ENCODE results near the gene MYCBPAP.

DNA sequence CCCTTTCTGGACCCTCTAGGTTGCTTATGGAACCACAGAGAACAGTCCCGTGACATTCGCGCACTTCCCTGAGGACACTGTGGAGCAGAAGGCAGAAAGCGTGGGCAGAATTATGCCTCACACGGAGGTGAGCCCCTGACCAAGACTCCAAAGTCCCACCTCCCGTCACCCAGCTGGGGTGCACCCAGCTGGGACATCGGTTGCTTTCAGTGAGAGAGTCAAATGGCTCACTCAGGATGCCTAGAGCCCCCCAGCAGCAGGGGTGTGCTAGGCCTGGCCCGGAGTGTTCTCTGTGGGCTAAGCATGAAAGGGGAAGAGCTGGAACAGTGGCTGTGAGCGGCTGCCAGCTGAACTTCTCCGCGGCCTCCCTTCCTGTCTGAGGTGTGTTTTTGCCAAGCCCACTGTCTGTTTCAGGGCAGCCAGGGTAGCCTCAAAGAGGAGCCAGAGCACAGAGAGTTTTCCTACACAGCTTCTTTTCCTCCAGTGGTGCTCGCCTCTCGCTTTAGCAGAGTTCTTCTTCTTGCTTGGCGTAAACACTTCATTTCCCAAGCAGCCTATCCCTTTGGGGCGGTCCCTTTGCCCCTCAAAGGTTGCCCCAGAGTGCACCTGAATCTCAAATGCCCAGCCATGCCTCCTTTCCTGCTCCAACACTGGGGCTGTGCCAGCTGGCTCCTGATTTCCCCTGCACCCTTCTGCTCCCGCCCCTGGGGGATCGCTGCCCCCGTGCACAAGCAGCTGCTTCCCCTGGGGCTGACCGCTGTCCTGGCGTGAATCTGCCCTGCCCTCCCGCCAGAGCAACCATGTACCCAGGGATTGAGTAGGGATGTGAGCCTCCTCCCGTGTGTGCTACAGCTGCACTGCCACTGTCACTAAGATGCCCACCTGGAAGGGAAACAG lies 37.0 kb upstream of the MYCBPAP start:
- TF ChIP-seq, protein P1, sequence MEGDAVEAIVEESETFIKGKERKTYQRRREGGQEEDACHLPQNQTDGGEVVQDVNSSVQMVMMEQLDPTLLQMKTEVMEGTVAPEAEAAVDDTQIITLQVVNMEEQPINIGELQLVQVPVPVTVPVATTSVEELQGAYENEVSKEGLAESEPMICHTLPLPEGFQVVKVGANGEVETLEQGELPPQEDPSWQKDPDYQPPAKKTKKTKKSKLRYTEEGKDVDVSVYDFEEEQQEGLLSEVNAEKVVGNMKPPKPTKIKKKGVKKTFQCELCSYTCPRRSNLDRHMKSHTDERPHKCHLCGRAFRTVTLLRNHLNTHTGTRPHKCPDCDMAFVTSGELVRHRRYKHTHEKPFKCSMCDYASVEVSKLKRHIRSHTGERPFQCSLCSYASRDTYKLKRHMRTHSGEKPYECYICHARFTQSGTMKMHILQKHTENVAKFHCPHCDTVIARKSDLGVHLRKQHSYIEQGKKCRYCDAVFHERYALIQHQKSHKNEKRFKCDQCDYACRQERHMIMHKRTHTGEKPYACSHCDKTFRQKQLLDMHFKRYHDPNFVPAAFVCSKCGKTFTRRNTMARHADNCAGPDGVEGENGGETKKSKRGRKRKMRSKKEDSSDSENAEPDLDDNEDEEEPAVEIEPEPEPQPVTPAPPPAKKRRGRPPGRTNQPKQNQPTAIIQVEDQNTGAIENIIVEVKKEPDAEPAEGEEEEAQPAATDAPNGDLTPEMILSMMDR (IDR thresholded peaks at IDR 0.05): no peak
- TF ChIP-seq POLR2A (IDR thresholded peaks at IDR 0.05): no peak
